Thyroid gland (tissue), 4 donors: ENCODE results near the gene ESYT1. TPM values are rescaled to one million over a fixed set of nuclear protein-coding genes. Genes with fewer than 3 reads are reported as not detected.

Source experiments
- DNase-seq, 2 donors: peaks; one replicate each; pipeline ENCODE4 v3.0.0-alpha.2; 2019
- H3K27ac ChIP-seq, 3 donors: fragments of 200-600 bp; sonication (generic); 1 replicate in 2 of 3; 2 replicates in 1 of 3; pipeline ENCODE4 v1.5.1; 2016 to 2019; ENCODE audit warnings: mild to moderate bottlenecking in 1 of 3, moderate library complexity in 1 of 3
- H3K27me3 ChIP-seq: fragments of 200-600 bp; sonication (generic); one replicate; pipeline ENCODE4 v1.5.1; 2019
- H3K36me3 ChIP-seq, 2 donors: fragments of 200-600 bp; sonication (generic); one replicate each; pipeline ENCODE4 v1.5.1; 2016 to 2019
- H3K4me1 ChIP-seq, 2 donors: fragments of 200-600 bp; sonication (generic); one replicate each; pipeline ENCODE4 v1.5.1; 2017 to 2019
- H3K4me3 ChIP-seq, 3 donors: fragments of 200-600 bp; sonication (generic); replicated peaks in 1 of 3; 1 replicate in 2 of 3; 2 replicates in 1 of 3; pipeline ENCODE4 v1.5.1; 2016; ENCODE audit warnings: mild to moderate bottlenecking in 1 of 3
- H3K9me3 ChIP-seq: fragments of 200-600 bp; sonication (generic); one replicate; pipeline ENCODE4 v1.5.1; 2017
- CTCF ChIP-seq, 6 experiments: fragments of 200-600 bp in 3 of 6; fragments of 450-650 bp in 3 of 6; sonication (generic) in 3 of 6; IDR thresholded peaks; one replicate each; pipeline ENCODE4 v1.5.1; 2016 to 2019; ENCODE audit warnings: antibody characterized with exemption in 6 of 6, mild to moderate bottlenecking in 2 of 6, inconsistent platforms in 1 of 6, moderate library complexity in 1 of 6
- POLR2A ChIP-seq, 2 donors: fragments of 450-650 bp; IDR thresholded peaks; one replicate each; pipeline ENCODE4 v1.6.1; 2017; ENCODE audit warnings: antibody characterized with exemption in 2 of 2, mild to moderate bottlenecking in 2 of 2, moderate library complexity in 1 of 2
- WGBS, 2 donors: methylation state at CpG; one replicate each; pipeline ENCODE4 v1.1.5; 2017; 5-methylcytosine and 5-hydroxymethylcytosine counted together
- intact Hi-C: fragments of 100-400 bp; cut with DNase I; formaldehyde crosslinking; loops from one replicate; pipeline ENCODE4 v1.15.1; 2023
- total RNA-seq, 4 donors: library from RNA; depleted of rRNA; stranded (reverse); fragments of >200 nt; gene quantifications; one replicate each; pipeline ENCODE4 v1.2.3, GENCODE V29; 2016

The ESYT1 gene
- total RNA-seq, 4 donors from 2014 or later, result 60.6 to 84.7 (median 68.7) TPM

DNA sequence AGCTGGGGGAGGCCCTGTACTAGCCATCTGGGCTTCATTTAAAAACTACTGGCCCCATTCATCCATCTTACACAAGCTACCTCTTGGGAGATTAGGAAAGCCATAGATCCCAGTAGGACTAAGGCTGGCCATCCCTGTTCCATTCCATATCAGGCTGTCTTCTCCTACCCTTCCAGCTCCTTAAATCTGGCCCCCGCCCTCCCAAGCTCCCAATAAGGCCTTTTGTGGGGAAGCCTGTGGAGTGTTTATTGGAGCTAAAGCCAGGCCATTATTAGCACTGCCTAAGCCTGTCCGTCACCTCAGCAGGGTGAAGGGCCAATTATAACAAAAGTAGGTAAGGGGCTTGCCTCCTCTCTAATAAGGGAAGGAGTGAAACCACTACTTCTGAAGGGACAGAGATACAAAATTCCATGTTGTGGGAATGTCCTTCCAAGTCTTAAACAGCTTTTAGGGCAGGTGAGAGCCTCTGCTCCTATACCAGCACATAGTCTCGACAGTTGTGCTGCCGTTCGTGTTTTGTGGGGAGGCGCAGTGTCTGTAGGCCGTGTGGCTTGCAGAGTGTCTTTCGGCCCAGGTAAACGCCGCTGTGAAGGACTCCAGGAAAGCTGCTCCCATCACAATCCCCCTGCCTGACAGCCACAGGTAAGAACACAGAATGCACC is 33.8 kb downstream of the ESYT1 start:
- Histone ChIP-seq H3K36me3 (peaks cover 68 to 71% of the 10 kb centered on the region in 2 donors), H3K4me3 (no peak overlapping the region), H3K4me1 (peaks cover 22 to 29% of the 10 kb centered on the region in 2 donors), H3K9me3 (no peaks in the 10 kb centered on the region), H3K27ac (peak overlapping the region in 2 of 3 donors; percentile 96 to 99), H3K27me3 (no peaks in the 10 kb centered on the region)
- WGBS, 2 donors, result 82 to 84% methylated on average over 10 of the region's 10 CpGs
- TF ChIP-seq CTCF (IDR thresholded peaks at IDR 0.05) (no peak), POLR2A (IDR thresholded peaks at IDR 0.05) (no peak)
- intact Hi-C loops, result no loop called here
- DNase-seq, result no peak

GRCh38 chr12:56162468-56163290 is 34.6 kb downstream of the ESYT1 start:
- no peak for TF ChIP-seq CTCF (IDR thresholded peaks at IDR 0.05)
- TF ChIP-seq POLR2A (IDR thresholded peaks at IDR 0.05), result no peak
- H3K9me3 ChIP-seq, result no peaks in the 10 kb centered on the region
- 75 to 80% methylated on average over 11 of the region's 11 CpGs for WGBS, 2 donors
- peaks cover 19 to 22% of the 10 kb centered on the region in 2 donors for H3K4me1 ChIP-seq
- H3K4me3 ChIP-seq, result no peak overlapping the region
- H3K36me3 ChIP-seq, result peaks cover 77 to 78% of the 10 kb centered on the region in 2 donors
- intact Hi-C loops, result no loop called here
- no peak for DNase-seq
- H3K27me3 ChIP-seq, result no peaks in the 10 kb centered on the region
- no peak overlapping the region for H3K27ac ChIP-seq

GRCh38 chr12:56163533-56164344 is 35.7 kb downstream of the ESYT1 start:
- no peaks in the 10 kb centered on the region for H3K9me3 ChIP-seq
- TF ChIP-seq CTCF (IDR thresholded peaks at IDR 0.05) (no peak), POLR2A (IDR thresholded peaks at IDR 0.05) (no peak)
- no peaks in the 10 kb centered on the region for H3K27me3 ChIP-seq
- H3K4me3 ChIP-seq, result no peak overlapping the region
- no peak for DNase-seq
- H3K4me1 ChIP-seq, result peaks cover 19 to 22% of the 10 kb centered on the region in 2 donors
- no peak overlapping the region for H3K27ac ChIP-seq
- 84 to 86% methylated on average over 11 of the region's 11 CpGs for WGBS, 2 donors
- intact Hi-C loops, result no loop called here
- H3K36me3 ChIP-seq, result peaks cover 85 to 89% of the 10 kb centered on the region in 2 donors

- DNase-seq, result peak in 1 of 2 donors; percentile 36
- intact Hi-C loops, result no loop called here
- peaks cover 18 to 22% of the 10 kb centered on the region in 2 donors for H3K4me1 ChIP-seq
- no peaks in the 10 kb centered on the region for H3K9me3 ChIP-seq
- H3K27ac ChIP-seq, result no peak overlapping the region
- TF ChIP-seq CTCF (IDR thresholded peaks at IDR 0.05), result no peak
- no peak for TF ChIP-seq POLR2A (IDR thresholded peaks at IDR 0.05)
- WGBS, 2 donors, result 91 to 92% methylated on average over 17 of the region's 17 CpGs
- no peaks in the 10 kb centered on the region for H3K27me3 ChIP-seq
- H3K36me3 ChIP-seq, result peaks cover 91 to 95% of the 10 kb centered on the region in 2 donors
- no peak overlapping the region for H3K4me3 ChIP-seq
Observed at GRCh38 chr12:56164345-56164729, 36.3 kb downstream of the ESYT1 start.
